Prostate gland (tissue), 2 donors: ENCODE results near the gene HBA1.

Source experiments
- POLR2A ChIP-seq: fragments of 450-650 bp; IDR thresholded peaks from one replicate; pipeline ENCODE4 v1.6.1; 2016; ENCODE audit warnings: antibody characterized with exemption, mild to moderate bottlenecking
- TF ChIP-seq, protein P1 (sequence below), 4 experiments: fragments of 200-600 bp in 2 of 4; fragments of 450-650 bp in 2 of 4; sonication (generic) in 2 of 4; IDR thresholded peaks; 1 replicate in 3 of 4; 2 replicates in 1 of 4; pipeline ENCODE4 v1.5.1; 2016 to 2019; ENCODE audit warnings: antibody characterized with exemption in 4 of 4, mild to moderate bottlenecking in 2 of 4, moderate library complexity in 2 of 4

DNA sequence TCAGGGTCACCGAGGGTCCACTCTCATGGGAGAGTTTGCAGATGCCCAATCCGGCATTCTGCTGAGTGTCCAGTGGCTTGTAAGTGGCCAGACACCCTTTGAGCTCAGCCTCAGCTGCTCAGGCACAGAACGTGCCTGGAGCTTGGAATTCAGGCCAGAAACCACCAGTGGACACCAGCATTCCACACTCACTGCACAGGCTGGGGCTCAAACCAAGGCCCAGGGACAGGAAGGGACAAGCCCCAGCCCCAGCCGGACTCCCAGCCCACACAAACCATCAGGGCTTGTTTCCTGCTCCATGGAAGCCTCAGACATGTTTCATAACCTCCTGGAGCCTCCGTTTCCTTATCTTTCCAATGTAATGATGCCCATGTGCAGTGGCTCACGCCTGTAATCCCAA, 33.0 kb upstream of the HBA1 start:
- no peak for TF ChIP-seq POLR2A
- TF ChIP-seq, protein P1, sequence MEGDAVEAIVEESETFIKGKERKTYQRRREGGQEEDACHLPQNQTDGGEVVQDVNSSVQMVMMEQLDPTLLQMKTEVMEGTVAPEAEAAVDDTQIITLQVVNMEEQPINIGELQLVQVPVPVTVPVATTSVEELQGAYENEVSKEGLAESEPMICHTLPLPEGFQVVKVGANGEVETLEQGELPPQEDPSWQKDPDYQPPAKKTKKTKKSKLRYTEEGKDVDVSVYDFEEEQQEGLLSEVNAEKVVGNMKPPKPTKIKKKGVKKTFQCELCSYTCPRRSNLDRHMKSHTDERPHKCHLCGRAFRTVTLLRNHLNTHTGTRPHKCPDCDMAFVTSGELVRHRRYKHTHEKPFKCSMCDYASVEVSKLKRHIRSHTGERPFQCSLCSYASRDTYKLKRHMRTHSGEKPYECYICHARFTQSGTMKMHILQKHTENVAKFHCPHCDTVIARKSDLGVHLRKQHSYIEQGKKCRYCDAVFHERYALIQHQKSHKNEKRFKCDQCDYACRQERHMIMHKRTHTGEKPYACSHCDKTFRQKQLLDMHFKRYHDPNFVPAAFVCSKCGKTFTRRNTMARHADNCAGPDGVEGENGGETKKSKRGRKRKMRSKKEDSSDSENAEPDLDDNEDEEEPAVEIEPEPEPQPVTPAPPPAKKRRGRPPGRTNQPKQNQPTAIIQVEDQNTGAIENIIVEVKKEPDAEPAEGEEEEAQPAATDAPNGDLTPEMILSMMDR (IDR thresholded peaks at IDR 0.05): no peak
